KG1 (cell line): Measurements from ENCODE around the gene C3orf20.

Experiments
- DNase-seq: peaks from one replicate; lab custom pipeline; 2025; lab: John Stamatoyannopoulos, UW

C3orf20 gene

GRCh38 chr3:14775011-14775410 lies 100.1 kb downstream of the C3orf20 start:
- DNase-seq = no peak

- no peak for DNase-seq
These were observed 100.6 kb downstream of the C3orf20 start for GRCh38 chr3:14775563-14775962.

- no peak for DNase-seq
These were observed 104.2 kb downstream of the C3orf20 start for GRCh38 chr3:14779069-14779685.

- DNase-seq = peak; percentile 22
These were observed 106.1 kb downstream of the C3orf20 start for GRCh38 chr3:14780927-14781507.

GRCh38 chr3:14783480-14784086 lies 108.6 kb downstream of the C3orf20 start:
- DNase-seq = no peak

GRCh38 chr3:14784087-14784681 lies 109.2 kb downstream of the C3orf20 start:
- DNase-seq = no peak

- no peak for DNase-seq
These were observed 110.5 kb downstream of the C3orf20 start for GRCh38 chr3:14785207-14786155.

GRCh38 chr3:14786369-14786768 lies 111.4 kb downstream of the C3orf20 start:
- DNase-seq = no peak

GRCh38 chr3:14787630-14788029 lies 112.7 kb downstream of the C3orf20 start:
- DNase-seq = no peak

- no peak for DNase-seq
These were observed 113.7 kb downstream of the C3orf20 start for GRCh38 chr3:14788644-14789043.

GRCh38 chr3:14789221-14789620 lies 114.3 kb downstream of the C3orf20 start:
- no peak for DNase-seq

- no peak for DNase-seq
These were observed 114.8 kb downstream of the C3orf20 start for GRCh38 chr3:14789640-14790285.

- no peak for DNase-seq
These were observed 116.5 kb downstream of the C3orf20 start for GRCh38 chr3:14791343-14791945.

GRCh38 chr3:14792691-14793121 lies 117.8 kb downstream of the C3orf20 start:
- DNase-seq = no peak

- no peak for DNase-seq
These were observed 118.4 kb downstream of the C3orf20 start for GRCh38 chr3:14793126-14793857.

GRCh38 chr3:14793858-14794234 lies 118.9 kb downstream of the C3orf20 start:
- no peak for DNase-seq

- no peak for DNase-seq
These were observed 119.5 kb downstream of the C3orf20 start for GRCh38 chr3:14794435-14794834.

GRCh38 chr3:14795996-14796395 lies 121.1 kb downstream of the C3orf20 start:
- DNase-seq = no peak

GRCh38 chr3:14796403-14797077 lies 121.6 kb downstream of the C3orf20 start:
- no peak for DNase-seq

GRCh38 chr3:14797731-14798130 lies 122.8 kb downstream of the C3orf20 start:
- DNase-seq = no peak
